Lower leg skin (tissue), 3 donors: ENCODE results near the gene AHNAK2.

Source experiments
- POLR2A ChIP-seq, 2 donors: fragments of 450-650 bp; IDR thresholded peaks; one replicate each; pipeline ENCODE4 v1.6.1; 2016 to 2017; ENCODE audit warnings: antibody characterized with exemption in 2 of 2, mild to moderate bottlenecking in 1 of 2, moderate library complexity in 1 of 2
- TF ChIP-seq, protein P1 (sequence below), 3 donors: fragments of 450-650 bp; IDR thresholded peaks; one replicate each; pipeline ENCODE4 v1.5.1; 2016; ENCODE audit warnings: antibody characterized with exemption in 3 of 3, mild to moderate bottlenecking in 3 of 3, moderate library complexity in 2 of 3

DNA sequence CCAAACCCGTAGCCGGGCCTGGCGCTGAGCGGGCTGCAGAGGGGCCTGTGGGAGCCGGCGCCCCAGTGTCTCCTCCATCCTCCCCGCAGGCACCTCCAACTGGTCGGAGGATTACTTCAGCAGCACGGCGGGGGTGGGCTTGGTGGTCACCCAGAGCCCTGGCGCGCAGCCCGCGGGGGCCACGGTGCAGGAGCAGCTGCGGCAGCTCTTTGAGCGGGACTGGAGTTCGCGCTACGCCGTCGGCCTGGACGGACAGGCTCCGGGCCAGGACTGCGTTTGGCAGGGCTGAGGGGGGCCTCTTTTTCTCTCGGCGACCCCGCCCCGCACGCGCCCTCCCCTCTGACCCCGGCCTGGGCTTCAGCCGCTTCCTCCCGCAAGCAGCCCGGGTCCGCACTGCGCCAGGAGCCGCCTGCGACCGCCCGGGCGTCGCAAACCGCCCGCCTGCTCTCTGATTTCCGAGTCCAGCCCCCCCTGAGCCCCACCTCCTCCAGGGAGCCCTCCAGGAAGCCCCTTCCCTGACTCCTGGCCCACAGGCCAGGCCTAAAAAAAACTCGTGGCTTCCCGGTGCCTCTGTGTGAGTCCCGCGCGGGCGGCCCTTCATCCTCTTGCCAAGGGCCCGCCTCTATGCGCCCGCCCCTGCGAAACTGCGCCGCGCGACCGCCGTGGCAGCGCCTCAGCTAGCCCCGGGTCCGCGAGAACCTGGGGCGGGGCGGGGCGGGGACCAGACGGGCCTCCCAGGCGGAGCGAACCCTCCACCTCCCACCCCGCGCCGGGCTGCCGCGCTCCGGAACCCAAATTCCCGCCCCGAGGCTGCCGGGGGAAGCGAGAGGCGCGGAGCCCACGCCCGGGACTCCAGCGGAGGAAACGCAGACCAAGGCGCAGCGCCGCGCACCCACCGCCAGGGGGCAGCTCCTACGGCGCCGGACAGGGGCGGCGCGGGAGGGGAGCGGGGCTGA, 45.2 kb downstream of the AHNAK2 start:
- TF ChIP-seq POLR2A (IDR thresholded peaks at IDR 0.05) = no peak
- TF ChIP-seq, protein P1, sequence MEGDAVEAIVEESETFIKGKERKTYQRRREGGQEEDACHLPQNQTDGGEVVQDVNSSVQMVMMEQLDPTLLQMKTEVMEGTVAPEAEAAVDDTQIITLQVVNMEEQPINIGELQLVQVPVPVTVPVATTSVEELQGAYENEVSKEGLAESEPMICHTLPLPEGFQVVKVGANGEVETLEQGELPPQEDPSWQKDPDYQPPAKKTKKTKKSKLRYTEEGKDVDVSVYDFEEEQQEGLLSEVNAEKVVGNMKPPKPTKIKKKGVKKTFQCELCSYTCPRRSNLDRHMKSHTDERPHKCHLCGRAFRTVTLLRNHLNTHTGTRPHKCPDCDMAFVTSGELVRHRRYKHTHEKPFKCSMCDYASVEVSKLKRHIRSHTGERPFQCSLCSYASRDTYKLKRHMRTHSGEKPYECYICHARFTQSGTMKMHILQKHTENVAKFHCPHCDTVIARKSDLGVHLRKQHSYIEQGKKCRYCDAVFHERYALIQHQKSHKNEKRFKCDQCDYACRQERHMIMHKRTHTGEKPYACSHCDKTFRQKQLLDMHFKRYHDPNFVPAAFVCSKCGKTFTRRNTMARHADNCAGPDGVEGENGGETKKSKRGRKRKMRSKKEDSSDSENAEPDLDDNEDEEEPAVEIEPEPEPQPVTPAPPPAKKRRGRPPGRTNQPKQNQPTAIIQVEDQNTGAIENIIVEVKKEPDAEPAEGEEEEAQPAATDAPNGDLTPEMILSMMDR (IDR thresholded peaks at IDR 0.05) = no peak
